Loucy (cell line): ENCODE results near the gene FEV.

ENCODE experiments used
- H2AFZ ChIP-seq: fragments of 200-600 bp; sonication (generic); 2 replicates; pipeline ENCODE4 v1.6.0; 2016; ENCODE audit warnings: antibody characterized with exemption, mild to moderate bottlenecking, low read length, moderate library complexity
- H3F3A ChIP-seq: fragments of 200-600 bp; 2 replicates; pipeline ENCODE4 v1.6.0; 2016; ENCODE audit warnings: antibody characterized with exemption, low read depth, mild to moderate bottlenecking
- H3K27me3 ChIP-seq: fragments of 200-600 bp; sonication (generic); 2 replicates; pipeline ENCODE4 v1.6.1; 2014; ENCODE audit warnings: low read length, mild to moderate bottlenecking; ENCODE audit not compliant: insufficient read depth, poor library complexity, severe bottlenecking
- H3K36me3 ChIP-seq: fragments of 200-600 bp; sonication (generic); 2 replicates; pipeline ENCODE4 v1.6.1; 2016; ENCODE audit warnings: low read length; ENCODE audit not compliant: insufficient read depth
- H3K4me1 ChIP-seq: fragments of 200-600 bp; sonication (generic); 2 replicates; pipeline ENCODE4 v1.5.1; 2014; ENCODE audit warnings: low read length, mild to moderate bottlenecking; ENCODE audit not compliant: insufficient read depth, poor library complexity, severe bottlenecking
- H3K4me2 ChIP-seq: fragments of 200-600 bp; sonication (generic); 2 replicates; pipeline ENCODE4 v1.6.0; 2014; ENCODE audit warnings: antibody characterized with exemption, low read length, low read depth, mild to moderate bottlenecking; ENCODE audit not compliant: poor library complexity, severe bottlenecking
- H3K4me3 ChIP-seq: fragments of 200-600 bp; sonication (generic); 2 replicates; pipeline ENCODE4 v1.5.1; 2014; ENCODE audit warnings: low read length, mild to moderate bottlenecking, mixed read lengths; ENCODE audit not compliant: poor library complexity, severe bottlenecking
- H3K79me2 ChIP-seq: fragments of 200-600 bp; sonication (generic); 2 replicates; pipeline ENCODE4 v1.6.1; 2014; ENCODE audit warnings: low read length; ENCODE audit not compliant: insufficient read depth
- H3K9ac ChIP-seq: fragments of 200-600 bp; sonication (generic); 2 replicates; pipeline ENCODE4 v1.6.0; 2014; ENCODE audit warnings: mild to moderate bottlenecking, low read depth, low read length, moderate library complexity; ENCODE audit not compliant: poor library complexity, severe bottlenecking
- H3K9me2 ChIP-seq: fragments of 200-600 bp; sonication (generic); replicated peaks from 2 replicates; pipeline ENCODE4 v1.6.1; 2016; ENCODE audit warnings: low read depth, low read length, mixed read lengths
- H3K9me3 ChIP-seq: fragments of 200-600 bp; sonication (generic); 2 replicates; pipeline ENCODE4 v1.6.1; 2014; ENCODE audit warnings: mild to moderate bottlenecking, antibody characterized with exemption, low read length, low read depth; ENCODE audit not compliant: insufficient read depth
- H4K20me1 ChIP-seq: fragments of 200-600 bp; sonication (generic); 2 replicates; pipeline ENCODE4 v1.6.0; 2014; ENCODE audit warnings: antibody characterized with exemption, low read length, mild to moderate bottlenecking; ENCODE audit not compliant: insufficient read depth, poor library complexity, severe bottlenecking
- CTCF ChIP-seq: fragments of 200-600 bp; sonication (generic); conservative IDR thresholded peaks from 2 replicates; pipeline ENCODE4 v1.5.1; 2014; ENCODE audit warnings: mild to moderate bottlenecking, antibody characterized with exemption, low read length
- EZH2phosphoT487 ChIP-seq: fragments of 200-600 bp; IDR thresholded peaks from 2 replicates; pipeline ENCODE4 v1.6.1; 2018; ENCODE audit warnings: antibody characterized with exemption, mild to moderate bottlenecking, moderate library complexity, borderline replicate concordance

FEV gene

GRCh38 chr2:218992196-218992595 is 7.2 kb upstream of the FEV start:
- H4K20me1 ChIP-seq, result no peaks in the 10 kb centered on the region
- no peaks in the 10 kb centered on the region for H3K27me3 ChIP-seq
- no peaks in the 10 kb centered on the region for H3K79me2 ChIP-seq
- H2AFZ ChIP-seq, result no peak overlapping the region
- no peak for TF ChIP-seq EZH2phosphoT487
- TF ChIP-seq CTCF, result no peak
- H3K9me3 ChIP-seq, result no peaks in the 10 kb centered on the region
- no peaks in the 10 kb centered on the region for H3K36me3 ChIP-seq
- H3K4me1 ChIP-seq, result peaks cover 2% of the 10 kb centered on the region
- no peaks in the 10 kb centered on the region for H3F3A ChIP-seq
- no peaks in the 10 kb centered on the region for H3K9me2 ChIP-seq
- no peak overlapping the region for H3K4me2 ChIP-seq
- H3K9ac ChIP-seq, result no peak overlapping the region
- H3K4me3 ChIP-seq, result no peak overlapping the region

- Histone ChIP-seq H3K27me3 (no peaks in the 10 kb centered on the region), H3K9me2 (no peaks in the 10 kb centered on the region)
Measured at GRCh38 chr2:218991674-218992168, 6.7 kb upstream of the FEV start.

GRCh38 chr2:218990612-218991011 is 5.6 kb upstream of the FEV start:
- Histone ChIP-seq H3K4me3 (no peak overlapping the region), H3K9ac (no peak overlapping the region), H2AFZ (no peak overlapping the region), H3K9me2 (no peaks in the 10 kb centered on the region), H3K79me2 (no peaks in the 10 kb centered on the region), H3F3A (no peaks in the 10 kb centered on the region), H3K36me3 (no peaks in the 10 kb centered on the region), H3K4me2 (no peak overlapping the region), H3K4me1 (no peaks in the 10 kb centered on the region), H4K20me1 (no peaks in the 10 kb centered on the region), H3K27me3 (no peaks in the 10 kb centered on the region), H3K9me3 (no peaks in the 10 kb centered on the region)
- TF ChIP-seq EZH2phosphoT487, result no peak

More at GRCh38 chr2:218991674-218992168, 6.7 kb upstream of the FEV start:
- Histone ChIP-seq H3K9me3 (no peaks in the 10 kb centered on the region), H3K9ac (no peak overlapping the region), H3K4me1 (no peaks in the 10 kb centered on the region), H3K4me2 (no peak overlapping the region), H3K4me3 (no peak overlapping the region), H3F3A (no peaks in the 10 kb centered on the region), H2AFZ (no peak overlapping the region), H3K79me2 (no peaks in the 10 kb centered on the region), H3K36me3 (no peaks in the 10 kb centered on the region), H4K20me1 (no peaks in the 10 kb centered on the region)
- TF ChIP-seq CTCF (no peak), EZH2phosphoT487 (no peak)

GRCh38 chr2:218990052-218990451 is 5.1 kb upstream of the FEV start:
- Histone ChIP-seq H2AFZ (no peak overlapping the region), H3K4me2 (no peak overlapping the region), H3K4me3 (no peak overlapping the region), H3K36me3 (no peaks in the 10 kb centered on the region), H3K9me2 (no peaks in the 10 kb centered on the region), H3K9ac (no peak overlapping the region), H3K9me3 (no peaks in the 10 kb centered on the region), H3F3A (no peaks in the 10 kb centered on the region), H3K4me1 (no peaks in the 10 kb centered on the region), H4K20me1 (no peaks in the 10 kb centered on the region), H3K79me2 (no peaks in the 10 kb centered on the region), H3K27me3 (no peaks in the 10 kb centered on the region)
- TF ChIP-seq CTCF (no peak), EZH2phosphoT487 (no peak)
